Kidney tubule cell (primary cell): Measurements from ENCODE around the gene EPN1.
"Not testable (repeated sequence)": the region's sequence is repeated elsewhere in the genome, so short reads cannot be mapped to it uniquely, and the experiment has no call there.

Source experiments
- DNase-seq: peaks from one replicate; pipeline ENCODE4 v3.0.0-alpha.2; 2018; ENCODE audit warnings: low spot score

Gene EPN1

GRCh38 chr19:55693336-55693974, 18.4 kb downstream of the EPN1 start:
- no peak for DNase-seq

GRCh38 chr19:55694241-55694655, 19.2 kb downstream of the EPN1 start:
- no peak for DNase-seq

GRCh38 chr19:55694656-55695491, 19.8 kb downstream of the EPN1 start:
- no peak for DNase-seq

GRCh38 chr19:55695511-55696290, 20.7 kb downstream of the EPN1 start:
- no peak for DNase-seq

GRCh38 chr19:55696301-55697068, 21.5 kb downstream of the EPN1 start:
- DNase-seq, result no peak

- DNase-seq, result no peak
These were observed 22.0 kb downstream of the EPN1 start for GRCh38 chr19:55697069-55697440.

GRCh38 chr19:55697698-55698097, 22.7 kb downstream of the EPN1 start:
- no peak for DNase-seq

- no peak for DNase-seq
These were observed 23.2 kb downstream of the EPN1 start for GRCh38 chr19:55698256-55698655.

GRCh38 chr19:55699221-55699620, 24.2 kb downstream of the EPN1 start:
- DNase-seq, result no peak

GRCh38 chr19:55700813-55701212, 25.8 kb downstream of the EPN1 start:
- no peak for DNase-seq

GRCh38 chr19:55702131-55702627, 27.2 kb downstream of the EPN1 start:
- no peak for DNase-seq

- DNase-seq, result peak; percentile 36
These were observed 28.8 kb downstream of the EPN1 start for GRCh38 chr19:55703790-55704215.

- no peak for DNase-seq
These were observed 29.6 kb downstream of the EPN1 start for GRCh38 chr19:55704494-55705245.

- no peak for DNase-seq
These were observed 30.9 kb downstream of the EPN1 start for GRCh38 chr19:55705972-55706371.

- no peak for DNase-seq
These were observed 36.7 kb downstream of the EPN1 start for GRCh38 chr19:55711719-55712118.

GRCh38 chr19:55712804-55713631, 38.0 kb downstream of the EPN1 start:
- DNase-seq, result no peak

GRCh38 chr19:55716531-55716930, 41.5 kb downstream of the EPN1 start:
- no peak for DNase-seq

GRCh38 chr19:55717251-55717650, 42.2 kb downstream of the EPN1 start:
- no peak for DNase-seq

GRCh38 chr19:55717879-55718711, 43.1 kb downstream of the EPN1 start:
- DNase-seq, result not testable (repeated sequence)
